Measurements from ENCODE around the gene RASL11A.

- TF ChIP-seq EZH2 (IDR thresholded peaks at IDR 0.05; ENCODE audit: insufficient read depth, poor library complexity, severe bottlenecking) (no peak), EZH2phosphoT487 (IDR thresholded peaks at IDR 0.05; ENCODE audit: insufficient read depth, low read depth) (no peak)
Observed at GRCh38 chr13:27283906-27284493, 13.4 kb downstream of the RASL11A start.

Measured in GM23248 (cell line).